ENCODE measurements around the gene ELOVL5. TPM values are rescaled to one million over a fixed set of nuclear protein-coding genes. Genes with fewer than 3 reads are reported as not detected.

Gene ELOVL5
- total RNA-seq, 4 donors from 2014 or later, result 5.6 to 7.2 (median 6.2) TPM

GRCh38 chr6:53282234-53282633, 66.5 kb downstream of the ELOVL5 start:
- intact Hi-C loops (cut with DNase I; ENCODE audit: low total_unique reads) (no loop called here), in situ Hi-C loops (cut with MboI; ENCODE audit: low sequenced_read_pairs in 4 of 4) (no loop called here)
- Histone ChIP-seq H3K9me3 (no peaks in the 10 kb centered on the region), H3K27me3 (no peaks in the 10 kb centered on the region), H3K4me3 (no peak overlapping the region), H3K27ac (peak overlapping the region; percentile 5 to 45 (median 12)), H3K4me1 (peaks cover 0 to 16% of the 10 kb centered on the region in 2 donors), H3K36me3 (no peaks in the 10 kb centered on the region)
- no peak for TF ChIP-seq POLR2A (IDR thresholded peaks at IDR 0.05)
- TF ChIP-seq, protein P1, sequence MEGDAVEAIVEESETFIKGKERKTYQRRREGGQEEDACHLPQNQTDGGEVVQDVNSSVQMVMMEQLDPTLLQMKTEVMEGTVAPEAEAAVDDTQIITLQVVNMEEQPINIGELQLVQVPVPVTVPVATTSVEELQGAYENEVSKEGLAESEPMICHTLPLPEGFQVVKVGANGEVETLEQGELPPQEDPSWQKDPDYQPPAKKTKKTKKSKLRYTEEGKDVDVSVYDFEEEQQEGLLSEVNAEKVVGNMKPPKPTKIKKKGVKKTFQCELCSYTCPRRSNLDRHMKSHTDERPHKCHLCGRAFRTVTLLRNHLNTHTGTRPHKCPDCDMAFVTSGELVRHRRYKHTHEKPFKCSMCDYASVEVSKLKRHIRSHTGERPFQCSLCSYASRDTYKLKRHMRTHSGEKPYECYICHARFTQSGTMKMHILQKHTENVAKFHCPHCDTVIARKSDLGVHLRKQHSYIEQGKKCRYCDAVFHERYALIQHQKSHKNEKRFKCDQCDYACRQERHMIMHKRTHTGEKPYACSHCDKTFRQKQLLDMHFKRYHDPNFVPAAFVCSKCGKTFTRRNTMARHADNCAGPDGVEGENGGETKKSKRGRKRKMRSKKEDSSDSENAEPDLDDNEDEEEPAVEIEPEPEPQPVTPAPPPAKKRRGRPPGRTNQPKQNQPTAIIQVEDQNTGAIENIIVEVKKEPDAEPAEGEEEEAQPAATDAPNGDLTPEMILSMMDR (IDR thresholded peaks at IDR 0.05 in 4 of 5, conservative IDR thresholded peaks at IDR 0.05 in 1 of 5), result no peak
- ATAC-seq (no peak), DNase-seq (no peak)

DNA sequence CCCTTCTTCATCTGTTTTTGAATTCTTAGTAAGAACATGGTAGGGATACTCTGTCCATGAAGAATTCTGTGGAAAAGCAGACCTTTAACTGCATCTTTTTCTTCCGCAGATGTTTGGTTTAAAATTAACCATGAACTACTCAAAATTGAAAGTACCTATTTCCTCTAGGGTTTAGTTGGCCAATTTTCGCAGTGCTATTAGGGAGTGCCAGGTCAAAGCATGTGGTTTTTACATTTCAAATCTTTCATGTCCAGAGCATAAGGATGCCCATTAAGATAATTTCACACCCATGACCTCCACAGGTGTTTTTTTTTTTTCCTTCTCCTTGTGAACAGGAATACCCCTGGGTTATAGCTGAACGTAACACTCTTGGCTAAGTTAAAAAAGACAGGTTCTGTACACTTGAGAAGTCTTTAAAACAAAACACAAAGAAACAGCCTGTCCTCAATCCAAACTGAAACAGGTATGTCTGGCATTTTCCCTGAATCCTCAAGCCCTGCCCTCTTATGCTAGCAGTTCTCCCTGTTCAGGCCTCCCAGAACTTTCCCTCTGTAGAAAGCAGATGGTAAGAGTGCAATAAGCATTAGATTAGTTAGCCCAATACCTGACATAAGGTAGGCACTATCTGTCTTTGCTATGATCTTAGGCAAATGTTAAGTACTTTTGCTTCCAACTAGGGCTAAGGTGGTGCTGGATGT, 67.1 kb downstream of the ELOVL5 start:
- H3K27ac ChIP-seq, result peak overlapping the region; percentile 5 to 45 (median 20)
- intact Hi-C loops (cut with DNase I; ENCODE audit: low total_unique reads), result no loop called here
- in situ Hi-C loops (cut with MboI; ENCODE audit: low sequenced_read_pairs in 4 of 4), result no loop called here

GRCh38 chr6:53280207-53280606, 68.5 kb downstream of the ELOVL5 start:
- DNase-seq (no peak), ATAC-seq (no peak)
- no peak overlapping the region for H3K4me3 ChIP-seq
- H3K27me3 ChIP-seq, result no peaks in the 10 kb centered on the region
- intact Hi-C loops (cut with DNase I; ENCODE audit: low total_unique reads), result no loop called here
- peaks cover 0 to 16% of the 10 kb centered on the region in 2 donors for H3K4me1 ChIP-seq
- TF ChIP-seq, protein P1 (IDR thresholded peaks at IDR 0.05 in 4 of 5, conservative IDR thresholded peaks at IDR 0.05 in 1 of 5), result no peak
- no peak for TF ChIP-seq POLR2A (IDR thresholded peaks at IDR 0.05)
- no peak overlapping the region for H3K27ac ChIP-seq
- no peaks in the 10 kb centered on the region for H3K9me3 ChIP-seq
- in situ Hi-C loops (cut with MboI; ENCODE audit: low sequenced_read_pairs in 4 of 4), result no loop called here
- no peaks in the 10 kb centered on the region for H3K36me3 ChIP-seq

More for the DNA sequence above, 67.1 kb downstream of the ELOVL5 start:
- DNase-seq (no peak), ATAC-seq (no peak)
- no peak overlapping the region for H3K4me3 ChIP-seq
- no peaks in the 10 kb centered on the region for H3K9me3 ChIP-seq
- peaks cover 0 to 16% of the 10 kb centered on the region in 2 donors for H3K4me1 ChIP-seq
- TF ChIP-seq POLR2A (IDR thresholded peaks at IDR 0.05), result no peak
- TF ChIP-seq, protein P1 (IDR thresholded peaks at IDR 0.05 in 4 of 5, conservative IDR thresholded peaks at IDR 0.05 in 1 of 5), result no peak
- H3K27me3 ChIP-seq, result no peaks in the 10 kb centered on the region
- H3K36me3 ChIP-seq, result no peaks in the 10 kb centered on the region

DNA sequence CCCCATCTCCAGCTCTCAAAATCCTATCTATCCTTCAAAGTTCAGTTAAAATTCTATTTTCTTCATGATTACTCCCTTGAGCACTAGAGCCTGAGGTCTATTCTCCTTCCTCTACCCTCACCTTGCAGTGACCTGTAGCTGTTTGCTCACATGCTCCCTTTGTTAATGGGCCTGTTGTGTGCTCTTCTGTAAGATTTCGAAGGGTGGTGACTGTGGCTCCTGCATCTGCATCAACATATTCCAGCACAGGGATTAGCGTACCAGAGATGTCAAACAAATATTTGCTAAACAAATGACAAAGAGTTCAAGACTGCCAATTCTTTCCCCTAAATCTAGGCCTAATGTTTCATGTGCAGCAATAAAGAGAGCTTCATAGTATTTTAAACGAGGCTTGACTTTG, 69.5 kb downstream of the ELOVL5 start:
- Histone ChIP-seq H3K9me3 (no peaks in the 10 kb centered on the region), H3K27ac (no peak overlapping the region), H3K36me3 (no peaks in the 10 kb centered on the region), H3K4me1 (peaks cover 0 to 16% of the 10 kb centered on the region in 2 donors), H3K4me3 (no peak overlapping the region), H3K27me3 (no peaks in the 10 kb centered on the region)
- DNase-seq (no peak), ATAC-seq (no peak)
- in situ Hi-C loops (cut with MboI; ENCODE audit: low sequenced_read_pairs in 4 of 4), result no loop called here
- intact Hi-C loops (cut with DNase I; ENCODE audit: low total_unique reads), result no loop called here
- TF ChIP-seq, protein P1 (IDR thresholded peaks at IDR 0.05 in 4 of 5, conservative IDR thresholded peaks at IDR 0.05 in 1 of 5), result no peak
- TF ChIP-seq POLR2A (IDR thresholded peaks at IDR 0.05), result no peak

All from gastrocnemius medialis (tissue), 4 donors.